Endothelial cell of umbilical vein (primary cell): ENCODE data around the gene STRN3. TPM values are rescaled to one million over a fixed set of nuclear protein-coding genes. Genes with fewer than 3 reads are reported as not detected.

Experiments used
- BruUV-seq: library from RNA; stranded (reverse); fragments of 400-500 nt; replicated peaks from 2 replicates; lab custom pipeline; 2021; lab: Mats Ljungman, UMichigan
- CTCF ChIA-PET: fragments of 300-600, 350-600 bp; sonication (Branson Sonifier 250); formaldehyde crosslinking; loops from one replicate; lab custom pipeline; 2021; ENCODE audit warnings: antibody characterized with exemption, inconsistent platforms; lab: Charles Lee
- POLR2A ChIA-PET: fragments of 300-600, 350-600 bp; sonication (Branson Sonifier 250); formaldehyde crosslinking; loops from one replicate; lab custom pipeline; 2021; ENCODE audit warnings: antibody characterized with exemption, inconsistent platforms; lab: Charles Lee
- DNase-seq: peaks from one replicate; pipeline ENCODE4 v3.0.0-alpha.2; 2011; ENCODE audit warnings: low read depth, low spot score
- FAIRE-seq: peaks from 2 replicates; lab custom pipeline; 2011; peaks lifted over from hg19 to GRCh38; lab: Jason Lieb, UNC
- H2AFZ ChIP-seq: 2 replicates; pipeline ENCODE4 v1.6.0; 2012; ENCODE audit warnings: low read depth, low read length, control low read depth, inconsistent platforms
- H3K27ac ChIP-seq: 2 replicates; pipeline ENCODE4 v1.5.1; 2011; ENCODE audit warnings: low read depth, mild to moderate bottlenecking, control low read depth, low read length, moderate library complexity; ENCODE audit not compliant: insufficient read depth
- H3K27me3 ChIP-seq, 2 experiments: 2 replicates each; pipeline versions ENCODE4 v1.6.0 to v1.6.1; 2011; ENCODE audit warnings: low read length in 2 of 2, mixed read lengths in 1 of 2; ENCODE audit not compliant: control insufficient read depth in 2 of 2, insufficient read depth in 2 of 2
- H3K36me3 ChIP-seq, 2 experiments: 2 replicates in 1 of 2; 3 replicates in 1 of 2; pipeline ENCODE4 v1.5.1; 2011; ENCODE audit warnings: low read length in 2 of 2, mild to moderate bottlenecking in 1 of 2, moderate library complexity in 1 of 2; ENCODE audit not compliant: control insufficient read depth in 2 of 2, insufficient read depth in 2 of 2; ENCODE audit errors: extremely low read depth in 1 of 2
- H3K4me1 ChIP-seq: 3 replicates; pipeline ENCODE4 v1.5.1; 2011; ENCODE audit warnings: mild to moderate bottlenecking, low read length; ENCODE audit not compliant: control insufficient read depth, insufficient read depth; ENCODE audit errors: extremely low read depth
- H3K4me2 ChIP-seq: 2 replicates; pipeline ENCODE4 v1.6.1; 2011; ENCODE audit warnings: low read length, control low read depth, mixed read lengths; ENCODE audit not compliant: insufficient read depth
- H3K4me3 ChIP-seq, 3 experiments: fragments of 200-600 bp in 1 of 3; sonication (generic), shearing (Covaris generic) in 1 of 3; replicated peaks in 1 of 3; 2 replicates each; pipeline ENCODE4 v1.5.1; 2011 to 2016; ENCODE audit warnings: control low read depth in 3 of 3, low read length in 3 of 3, mild to moderate bottlenecking in 2 of 3, inconsistent platforms in 1 of 3, low read depth in 1 of 3, moderate library complexity in 1 of 3; ENCODE audit not compliant: insufficient read depth in 1 of 3
- H3K79me2 ChIP-seq: 2 replicates; pipeline ENCODE4 v1.6.0; 2012; ENCODE audit warnings: low read length, inconsistent platforms; ENCODE audit not compliant: control insufficient read depth, insufficient read depth
- H3K9ac ChIP-seq: replicated peaks from 2 replicates; pipeline ENCODE3; 2011; ENCODE audit warnings: low read length, control low read depth; ENCODE audit not compliant: insufficient read depth; ENCODE audit errors: extremely low read depth
- H3K9me1 ChIP-seq: replicated peaks from 3 replicates; pipeline ENCODE4 v1.6.0; 2011; ENCODE audit warnings: mild to moderate bottlenecking, low read length; ENCODE audit not compliant: control insufficient read depth, insufficient read depth; ENCODE audit errors: extremely low read depth
- H3K9me3 ChIP-seq: replicated peaks from 2 replicates; pipeline ENCODE4 v1.5.1; 2012; ENCODE audit warnings: low read length, inconsistent platforms; ENCODE audit not compliant: control insufficient read depth, insufficient read depth
- H4K20me1 ChIP-seq: replicated peaks from 2 replicates; pipeline ENCODE3; 2011; ENCODE audit warnings: mild to moderate bottlenecking, low read length; ENCODE audit not compliant: control insufficient read depth, insufficient read depth; ENCODE audit errors: extremely low read depth
- CTCF ChIP-seq, 2 donors: IDR thresholded peaks; 1 replicate in 1 of 2; 2 replicates in 1 of 2; pipeline ENCODE4 v1.5.1; 2011; ENCODE audit warnings: low read length in 2 of 2, mild to moderate bottlenecking in 2 of 2, moderate library complexity in 2 of 2, control low read depth in 1 of 2, inconsistent platforms in 1 of 2, low read depth in 1 of 2; ENCODE audit not compliant: insufficient read depth in 1 of 2; ENCODE audit errors: extremely low read depth in 1 of 2
- EZH2 ChIP-seq: IDR thresholded peaks from 2 replicates; pipeline ENCODE4 v1.6.1; 2012; ENCODE audit warnings: borderline replicate concordance, low read depth, mild to moderate bottlenecking, moderate library complexity, low read length, inconsistent platforms; ENCODE audit not compliant: severe bottlenecking
- FOS ChIP-seq: IDR thresholded peaks from 2 replicates; pipeline ENCODE4 v1.6.1; 2011; ENCODE audit warnings: mild to moderate bottlenecking, low read length, moderate library complexity, borderline replicate concordance; ENCODE audit not compliant: insufficient read depth
- GATA2 ChIP-seq: IDR thresholded peaks from 2 replicates; pipeline ENCODE4 v1.7.0; 2011; ENCODE audit warnings: low read depth, mild to moderate bottlenecking, moderate library complexity, mixed read lengths, low read length; ENCODE audit not compliant: insufficient read length, insufficient read depth
- JUN ChIP-seq: IDR thresholded peaks from 2 replicates; pipeline ENCODE4 v1.6.1; 2011; ENCODE audit warnings: borderline replicate concordance, low read depth; ENCODE audit not compliant: insufficient read length, insufficient read depth
- MAX ChIP-seq: IDR thresholded peaks from 2 replicates; pipeline ENCODE4 v1.6.1; 2011; ENCODE audit not compliant: insufficient read depth, insufficient read length
- MYC ChIP-seq: IDR thresholded peaks from one replicate; pipeline ENCODE4 v1.6.1; 2011; ENCODE audit warnings: mild to moderate bottlenecking, low read depth, low read length
- POLR2A ChIP-seq: IDR thresholded peaks from 2 replicates; pipeline ENCODE4 v1.6.1; 2012; ENCODE audit warnings: low read depth, mild to moderate bottlenecking, control low read depth, low read length
- POLR2AphosphoS5 ChIP-seq: IDR thresholded peaks from 2 replicates; pipeline ENCODE4 v1.6.1; 2012; ENCODE audit warnings: low read depth, mild to moderate bottlenecking, control low read depth, low read length, moderate library complexity; ENCODE audit not compliant: insufficient read depth
- dilution Hi-C: fragments of 300-500 bp; cut with MboI; formaldehyde crosslinking; loops from one replicate; pipeline ENCODE4 v1.15.0; 2019; ENCODE audit warnings: low sequenced_read_pairs; ENCODE audit not compliant: extremely low pct_ligation_motif_present
- intact Hi-C: fragments of 100-400 bp; cut with micrococcal nuclease; formaldehyde crosslinking; loops from one replicate; pipeline ENCODE4 v1.10.0; 2022
- polyA plus RNA-seq, 4 experiments: library from polyadenylated mRNA; depleted of rRNA in 3 of 4; stranded (reverse) in 3 of 4; unstranded in 1 of 4; fragments of >200 nt; gene quantifications; 2 replicates each; pipeline versions ENCODE4 v1.2.1 to v1.2.3, GENCODE V29; 2011 to 2012; ENCODE audit warnings: missing spikeins in 1 of 4
- total RNA-seq: library from RNA; stranded (reverse); gene quantifications from 2 replicates; pipeline ENCODE4 v1.2.3, GENCODE V29; 2021

Gene STRN3
- total and polyA plus RNA-seq, 2 donors (not counting 3 experiments of a cell fraction or from before 2014, with no cell fraction given), result 8.4 to 35.1 TPM

- dilution Hi-C loops (no loop called here), intact Hi-C loops (no loop called here)
- no peaks in the 10 kb centered on the region for H4K20me1 ChIP-seq
- H3K79me2 ChIP-seq, result no peaks in the 10 kb centered on the region
- no peak overlapping the region for H2AFZ ChIP-seq
- H3K9me1 ChIP-seq, result no peaks in the 10 kb centered on the region
- no peaks in the 10 kb centered on the region for H3K4me1 ChIP-seq
- H3K27me3 ChIP-seq, result no peaks in the 10 kb centered on the region
- no peaks in the 10 kb centered on the region for H3K36me3 ChIP-seq
- ChIA-PET CTCF (no interaction called here), POLR2A (no interaction called here)
- no peak overlapping the region for H3K27ac ChIP-seq
- no TSS peak for BruUV-seq
- TF ChIP-seq GATA2 (no peak), MYC (no peak), EZH2 (no peak), FOS (no peak), POLR2A (no peak), JUN (no peak), MAX (no peak), CTCF (IDR thresholded peaks at IDR 0.05; ENCODE audit: extremely low read depth in 1 of 2, insufficient read depth in 1 of 2, low read depth in 1 of 2, low read length in 2 of 2) (no peak), POLR2AphosphoS5 (no peak)
- no peak overlapping the region for H3K4me2 ChIP-seq
- H3K9ac ChIP-seq, result no peak overlapping the region
- no peak overlapping the region for H3K4me3 ChIP-seq
- DNase-seq, result no peak
- FAIRE-seq, result no peak
- no peaks in the 10 kb centered on the region for H3K9me3 ChIP-seq
These were observed 137.5 kb downstream of the STRN3 start for GRCh38 chr14:30888480-30889243.
